ENCODE results near the gene ZMYND11.
"Not testable (repeated sequence)": the region's sequence is repeated elsewhere in the genome, so short reads cannot be mapped to it uniquely, and the experiment has no call there.

The ZMYND11 gene

DNA sequence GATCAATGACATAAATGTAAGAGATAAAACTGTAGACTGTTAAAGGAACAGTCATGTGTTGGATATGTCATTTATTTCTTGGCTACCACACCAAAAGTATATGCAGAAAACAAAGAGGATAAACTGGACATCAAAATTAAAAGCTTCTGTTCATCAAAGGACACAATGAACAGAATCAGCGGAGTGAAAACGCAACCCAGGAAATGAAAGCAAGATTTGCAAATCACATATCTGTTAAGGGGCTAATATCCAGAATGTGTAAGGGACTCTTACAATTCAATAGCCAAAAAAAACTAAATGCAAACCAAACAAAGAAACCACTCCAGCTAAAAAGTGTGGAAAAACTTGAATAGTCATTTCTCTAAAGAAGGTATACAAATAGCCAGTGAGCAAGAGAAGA is 164.3 kb downstream of the ZMYND11 start:
- H3K4me3 ChIP-seq (ENCODE audit: low read depth, low read length), result no peak overlapping the region
- no peaks in the 10 kb centered on the region for H3K9me3 ChIP-seq (ENCODE audit: control insufficient read depth, insufficient read depth, low read depth, low read length)
- ChIA-PET CTCF (interaction anchor here (1.2 kb wide), 1 partner anchor 116 kb away, joined by 3 read pairs; no protein-coding TSS in a partner anchor), POLR2A (no interaction called here)
- H3K4me1 ChIP-seq (ENCODE audit: control insufficient read depth, insufficient read depth, low read length), result no peaks in the 10 kb centered on the region
- H3K27ac ChIP-seq (ENCODE audit: extremely low read depth, low read depth, low read length), result no peak overlapping the region
- peaks cover 0 to 11% of the 10 kb centered on the region in 2 experiments; a peak in 2 of 3 replicates for H3K36me3 ChIP-seq (ENCODE audit: control insufficient read depth in 2 of 2, insufficient read depth in 1 of 2, low read length in 2 of 2)
- TF ChIP-seq ZEB2 (tag by site-specific recombination; IDR thresholded peaks at IDR 0.05) (no peak), ZBTB10 (tag by site-specific recombination; IDR thresholded peaks at IDR 0.05) (no peak)

GRCh38 chr10:299969-300368 is 164.7 kb downstream of the ZMYND11 start:
- POLR2A ChIA-PET, result no interaction called here
- Histone ChIP-seq H3K36me3 (ENCODE audit: control insufficient read depth in 2 of 2, insufficient read depth in 1 of 2, low read length in 2 of 2) (peaks cover 0 to 14% of the 10 kb centered on the region in 2 experiments; a peak in 1 of 3 replicates), H3K4me3 (ENCODE audit: low read depth, low read length) (no peak overlapping the region), H3K4me1 (ENCODE audit: control insufficient read depth, insufficient read depth, low read length) (no peaks in the 10 kb centered on the region), H3K9me3 (ENCODE audit: control insufficient read depth, insufficient read depth, low read depth, low read length) (no peaks in the 10 kb centered on the region), H3K27ac (ENCODE audit: extremely low read depth, low read depth, low read length) (no peak overlapping the region)
- no peak for TF ChIP-seq ZNF501 (tag by site-specific recombination; IDR thresholded peaks at IDR 0.05)
- TF ChIP-seq, protein P1, sequence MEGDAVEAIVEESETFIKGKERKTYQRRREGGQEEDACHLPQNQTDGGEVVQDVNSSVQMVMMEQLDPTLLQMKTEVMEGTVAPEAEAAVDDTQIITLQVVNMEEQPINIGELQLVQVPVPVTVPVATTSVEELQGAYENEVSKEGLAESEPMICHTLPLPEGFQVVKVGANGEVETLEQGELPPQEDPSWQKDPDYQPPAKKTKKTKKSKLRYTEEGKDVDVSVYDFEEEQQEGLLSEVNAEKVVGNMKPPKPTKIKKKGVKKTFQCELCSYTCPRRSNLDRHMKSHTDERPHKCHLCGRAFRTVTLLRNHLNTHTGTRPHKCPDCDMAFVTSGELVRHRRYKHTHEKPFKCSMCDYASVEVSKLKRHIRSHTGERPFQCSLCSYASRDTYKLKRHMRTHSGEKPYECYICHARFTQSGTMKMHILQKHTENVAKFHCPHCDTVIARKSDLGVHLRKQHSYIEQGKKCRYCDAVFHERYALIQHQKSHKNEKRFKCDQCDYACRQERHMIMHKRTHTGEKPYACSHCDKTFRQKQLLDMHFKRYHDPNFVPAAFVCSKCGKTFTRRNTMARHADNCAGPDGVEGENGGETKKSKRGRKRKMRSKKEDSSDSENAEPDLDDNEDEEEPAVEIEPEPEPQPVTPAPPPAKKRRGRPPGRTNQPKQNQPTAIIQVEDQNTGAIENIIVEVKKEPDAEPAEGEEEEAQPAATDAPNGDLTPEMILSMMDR (tag by site-specific recombination; IDR thresholded peaks at IDR 0.05), result no peak
- TF ChIP-seq ZNF16 (tag by site-specific recombination; IDR thresholded peaks at IDR 0.05; ENCODE audit: low read depth), result no peak
- TF ChIP-seq, protein P2, sequence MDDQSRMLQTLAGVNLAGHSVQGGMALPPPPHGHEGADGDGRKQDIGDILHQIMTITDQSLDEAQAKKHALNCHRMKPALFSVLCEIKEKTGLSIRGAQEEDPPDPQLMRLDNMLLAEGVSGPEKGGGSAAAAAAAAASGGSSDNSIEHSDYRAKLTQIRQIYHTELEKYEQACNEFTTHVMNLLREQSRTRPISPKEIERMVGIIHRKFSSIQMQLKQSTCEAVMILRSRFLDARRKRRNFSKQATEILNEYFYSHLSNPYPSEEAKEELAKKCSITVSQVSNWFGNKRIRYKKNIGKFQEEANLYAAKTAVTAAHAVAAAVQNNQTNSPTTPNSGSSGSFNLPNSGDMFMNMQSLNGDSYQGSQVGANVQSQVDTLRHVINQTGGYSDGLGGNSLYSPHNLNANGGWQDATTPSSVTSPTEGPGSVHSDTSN (CRISPR knock-in tag; IDR thresholded peaks at IDR 0.05), result no peak
- TF ChIP-seq BCL6B (tag by site-specific recombination; IDR thresholded peaks at IDR 0.05), result no peak
- no peak for TF ChIP-seq ZSCAN23 (tag by site-specific recombination; IDR thresholded peaks at IDR 0.05)
- no peak for TF ChIP-seq YY1 (tag by site-specific recombination; IDR thresholded peaks at IDR 0.05)
- TF ChIP-seq, protein P3, sequence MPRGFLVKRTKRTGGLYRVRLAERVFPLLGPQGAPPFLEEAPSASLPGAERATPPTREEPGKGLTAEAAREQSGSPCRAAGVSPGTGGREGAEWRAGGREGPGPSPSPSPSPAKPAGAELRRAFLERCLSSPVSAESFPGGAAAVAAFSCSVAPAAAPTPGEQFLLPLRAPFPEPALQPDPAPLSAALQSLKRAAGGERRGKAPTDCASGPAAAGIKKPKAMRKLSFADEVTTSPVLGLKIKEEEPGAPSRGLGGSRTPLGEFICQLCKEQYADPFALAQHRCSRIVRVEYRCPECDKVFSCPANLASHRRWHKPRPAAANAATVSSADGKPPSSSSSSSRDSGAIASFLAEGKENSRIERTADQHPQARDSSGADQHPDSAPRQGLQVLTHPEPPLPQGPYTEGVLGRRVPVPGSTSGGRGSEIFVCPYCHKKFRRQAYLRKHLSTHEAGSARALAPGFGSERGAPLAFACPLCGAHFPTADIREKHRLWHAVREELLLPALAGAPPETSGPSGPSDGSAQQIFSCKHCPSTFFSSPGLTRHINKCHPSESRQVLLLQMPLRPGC (tag by site-specific recombination; IDR thresholded peaks at IDR 0.05), result no peak
- no peak for TF ChIP-seq ZNF596 (tag by site-specific recombination; IDR thresholded peaks at IDR 0.05)
- TF ChIP-seq KLF1 (tag by site-specific recombination; IDR thresholded peaks at IDR 0.05), result no peak
- TF ChIP-seq ZSCAN18 (tag by site-specific recombination; IDR thresholded peaks at IDR 0.05), result no peak
- no peak for TF ChIP-seq GLIS1 (tag by site-specific recombination; IDR thresholded peaks at IDR 0.05)
- TF ChIP-seq ZBTB26 (tag by site-specific recombination; optimal IDR thresholded peaks at IDR 0.05), result no peak
- CTCF ChIA-PET, result no interaction called here

DNA sequence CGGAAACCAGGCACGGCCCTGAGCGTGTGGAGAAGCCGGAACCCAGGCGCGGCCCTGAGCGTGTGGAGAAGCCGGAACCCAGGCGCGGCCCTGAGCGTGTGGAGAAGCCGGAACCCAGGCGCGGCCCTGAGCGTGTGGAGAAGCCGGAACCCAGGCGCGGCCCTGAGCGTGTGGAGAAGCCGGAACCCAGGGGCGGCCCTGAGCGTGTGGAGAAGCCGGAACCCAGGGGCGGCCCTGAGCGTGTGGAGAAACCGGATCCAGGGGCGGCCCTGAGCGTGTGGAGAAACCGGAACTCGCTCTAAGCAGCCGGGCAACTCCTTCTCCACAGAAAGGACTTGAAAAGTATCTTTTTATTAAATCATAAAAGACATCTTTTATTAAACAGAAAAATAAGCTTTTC is 165.3 kb downstream of the ZMYND11 start:
- H3K4me1 ChIP-seq (ENCODE audit: control insufficient read depth, insufficient read depth, low read length); CTCF ChIA-PET; POLR2A ChIA-PET; H3K27ac ChIP-seq (ENCODE audit: extremely low read depth, low read depth, low read length); H3K9me3 ChIP-seq (ENCODE audit: control insufficient read depth, insufficient read depth, low read depth, low read length); H3K4me3 ChIP-seq (ENCODE audit: low read depth, low read length): not testable (repeated sequence)
- peaks cover 0 to 16% of the 10 kb centered on the region in 2 experiments; a peak in 1 of 3 replicates for H3K36me3 ChIP-seq (ENCODE audit: control insufficient read depth in 2 of 2, insufficient read depth in 1 of 2, low read length in 2 of 2)
